HEK293 (cell line): Measurements from ENCODE around the gene GBA2.

Experiments
- HOXA7 ChIP-seq: sonication (generic); formaldehyde crosslinking; IDR thresholded peaks from 2 replicates; pipeline ENCODE4 v1.8.1; 2022; ENCODE audit warnings: missing genetic modification reagents, borderline replicate concordance
- ZNF561 ChIP-seq: fragments of 450-650 bp; IDR thresholded peaks from 2 replicates; pipeline ENCODE4 v1.5.1; 2018; ENCODE audit warnings: missing biosample characterization, missing genetic modification characterization, borderline replicate concordance
- TF ChIP-seq, protein P1 (sequence below): fragments of 450-650 bp; formaldehyde crosslinking; IDR thresholded peaks from 2 replicates; pipeline ENCODE4 v1.5.1; 2016; ENCODE audit warnings: missing biosample characterization, missing genetic modification characterization

DNA sequence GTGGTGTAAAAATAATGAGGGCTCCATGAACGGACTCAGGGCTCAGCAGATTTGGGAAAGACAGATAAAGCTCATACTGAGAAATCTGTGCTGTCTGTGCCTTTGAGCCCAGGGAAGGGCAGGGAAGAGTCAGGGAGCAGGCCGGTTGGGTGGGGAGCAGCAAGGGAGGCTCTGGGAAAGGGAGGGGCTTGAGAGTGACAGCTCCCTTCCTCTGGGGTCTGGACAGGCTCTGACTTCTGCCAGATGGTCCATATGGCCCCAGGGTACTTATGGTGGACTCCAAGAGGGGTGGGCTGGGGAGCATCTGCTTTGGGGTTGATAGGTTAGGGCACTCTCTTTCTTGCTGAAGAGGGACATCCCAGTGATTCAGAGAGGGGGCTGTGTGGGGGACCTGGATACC is 44.4 kb upstream of the GBA2 start:
- TF ChIP-seq HOXA7 (no peak), ZNF561 (tag by site-specific recombination) (no peak)
- TF ChIP-seq, protein P1, sequence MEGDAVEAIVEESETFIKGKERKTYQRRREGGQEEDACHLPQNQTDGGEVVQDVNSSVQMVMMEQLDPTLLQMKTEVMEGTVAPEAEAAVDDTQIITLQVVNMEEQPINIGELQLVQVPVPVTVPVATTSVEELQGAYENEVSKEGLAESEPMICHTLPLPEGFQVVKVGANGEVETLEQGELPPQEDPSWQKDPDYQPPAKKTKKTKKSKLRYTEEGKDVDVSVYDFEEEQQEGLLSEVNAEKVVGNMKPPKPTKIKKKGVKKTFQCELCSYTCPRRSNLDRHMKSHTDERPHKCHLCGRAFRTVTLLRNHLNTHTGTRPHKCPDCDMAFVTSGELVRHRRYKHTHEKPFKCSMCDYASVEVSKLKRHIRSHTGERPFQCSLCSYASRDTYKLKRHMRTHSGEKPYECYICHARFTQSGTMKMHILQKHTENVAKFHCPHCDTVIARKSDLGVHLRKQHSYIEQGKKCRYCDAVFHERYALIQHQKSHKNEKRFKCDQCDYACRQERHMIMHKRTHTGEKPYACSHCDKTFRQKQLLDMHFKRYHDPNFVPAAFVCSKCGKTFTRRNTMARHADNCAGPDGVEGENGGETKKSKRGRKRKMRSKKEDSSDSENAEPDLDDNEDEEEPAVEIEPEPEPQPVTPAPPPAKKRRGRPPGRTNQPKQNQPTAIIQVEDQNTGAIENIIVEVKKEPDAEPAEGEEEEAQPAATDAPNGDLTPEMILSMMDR (tag by site-specific recombination) = no peak
